ENCODE measurements around the gene PPIF. TPM values are rescaled to one million over a fixed set of nuclear protein-coding genes. Genes with fewer than 3 reads are reported as not detected.

The PPIF gene
- 181 TPM for total RNA-seq
- long read RNA-seq, transcript PPIF-201 (6 exons, 2,190 nt) = major isoform, 424 of 501 reads
- long read RNA-seq, transcript PPIF-202 (6 exons, 821 nt) = minor isoform, 18 of 501 reads
- long read RNA-seq, partial matches to known transcripts = 21 of 501 reads
- long read RNA-seq, other reads (novel, unspliced or antisense) = 38 of 501 reads

GRCh38 chr10:79347226-79347893, at the start of gene PPIF:
Gene PPIF (plus strand): TSS chr10:79347469. CDS start chr10:79347549, 80 bp downstream.
- DNase-seq (ENCODE audit: low spot score) = peak; percentile 99

- no peak for DNase-seq (ENCODE audit: low spot score)
These were observed 48.6 kb upstream of the PPIF start for GRCh38 chr10:79298403-79299244.

GRCh38 chr10:79299397-79300241, 47.6 kb upstream of the PPIF start:
- no peak for DNase-seq (ENCODE audit: low spot score)

GRCh38 chr10:79300711-79301110, 46.6 kb upstream of the PPIF start:
- no peak for DNase-seq (ENCODE audit: low spot score)

- DNase-seq (ENCODE audit: low spot score) = no peak
These were observed 45.3 kb upstream of the PPIF start for GRCh38 chr10:79301754-79302530.

- no peak for DNase-seq (ENCODE audit: low spot score)
These were observed 43.4 kb upstream of the PPIF start for GRCh38 chr10:79303631-79304478.

GRCh38 chr10:79304479-79305087, 42.7 kb upstream of the PPIF start:
- DNase-seq (ENCODE audit: low spot score) = no peak

DNA sequence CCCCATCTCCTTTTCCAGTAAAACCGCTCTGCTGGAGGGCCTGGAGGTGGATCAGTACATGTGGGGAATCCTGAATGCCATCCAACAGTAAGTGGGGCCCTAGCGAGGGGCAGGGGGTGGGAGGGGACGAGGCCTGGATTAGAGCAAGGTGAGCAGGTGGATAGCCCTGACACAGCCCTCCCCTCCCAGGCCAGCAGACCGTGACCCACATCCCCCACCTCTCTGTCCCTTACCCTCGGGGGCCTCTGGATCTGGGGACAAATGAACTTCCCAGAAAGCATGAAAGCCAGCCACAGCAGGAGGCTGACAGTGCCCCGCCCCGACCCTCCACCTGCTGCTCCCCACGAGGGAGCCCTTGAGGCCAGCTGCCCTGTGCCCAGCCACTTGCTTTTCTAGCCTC, 41.8 kb upstream of the PPIF start:
- no peak for DNase-seq (ENCODE audit: low spot score)

DNA sequence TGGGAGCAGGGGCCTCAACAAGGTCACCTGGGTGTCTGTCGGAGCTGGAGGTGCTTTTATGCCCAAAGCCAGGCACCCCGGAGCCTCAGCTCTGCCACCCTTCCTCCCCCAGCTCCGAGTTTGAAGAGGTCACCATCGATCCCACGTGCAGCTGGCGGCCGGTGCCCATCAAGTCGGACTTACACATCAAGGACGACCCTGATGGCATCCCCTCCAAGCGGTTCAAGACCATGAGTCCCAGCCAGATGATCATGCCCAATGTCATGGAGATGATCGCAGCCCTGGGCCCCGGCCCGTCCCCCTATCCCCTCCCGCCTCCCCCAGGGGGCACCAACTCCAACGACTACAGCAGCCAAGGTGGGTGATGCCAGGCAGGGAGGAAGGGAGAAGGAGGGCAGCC, 41.3 kb upstream of the PPIF start:
- no peak for DNase-seq (ENCODE audit: low spot score)

DNA sequence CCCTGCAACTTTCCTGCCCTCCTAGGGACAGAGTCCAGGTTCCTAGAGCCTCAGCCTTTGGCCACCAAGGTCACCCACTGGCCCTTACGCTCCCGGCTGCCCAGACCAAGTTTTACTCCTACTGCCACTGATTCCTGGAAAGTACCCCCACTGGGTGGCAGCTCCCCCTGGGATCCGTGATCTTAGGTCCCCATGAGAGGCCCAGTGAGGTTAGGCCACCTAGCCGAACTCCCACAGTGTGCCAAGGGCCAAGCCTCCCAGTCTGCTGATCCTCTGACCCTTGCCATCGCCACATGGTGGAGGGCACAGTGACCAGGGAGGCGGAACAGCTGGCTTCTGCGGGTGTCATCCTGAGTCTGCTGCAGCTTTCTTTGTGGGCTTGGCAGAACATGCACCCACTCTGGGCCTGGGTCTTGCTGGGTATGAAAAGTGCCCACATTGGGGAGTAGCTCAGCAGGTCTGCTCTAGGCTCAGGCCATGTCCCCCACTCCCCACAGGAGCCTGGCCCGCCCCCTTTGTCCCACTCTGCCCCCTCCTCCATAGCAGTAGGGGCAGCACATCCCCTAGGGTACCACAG, 40.5 kb upstream of the PPIF start:
- no peak for DNase-seq (ENCODE audit: low spot score)

DNA sequence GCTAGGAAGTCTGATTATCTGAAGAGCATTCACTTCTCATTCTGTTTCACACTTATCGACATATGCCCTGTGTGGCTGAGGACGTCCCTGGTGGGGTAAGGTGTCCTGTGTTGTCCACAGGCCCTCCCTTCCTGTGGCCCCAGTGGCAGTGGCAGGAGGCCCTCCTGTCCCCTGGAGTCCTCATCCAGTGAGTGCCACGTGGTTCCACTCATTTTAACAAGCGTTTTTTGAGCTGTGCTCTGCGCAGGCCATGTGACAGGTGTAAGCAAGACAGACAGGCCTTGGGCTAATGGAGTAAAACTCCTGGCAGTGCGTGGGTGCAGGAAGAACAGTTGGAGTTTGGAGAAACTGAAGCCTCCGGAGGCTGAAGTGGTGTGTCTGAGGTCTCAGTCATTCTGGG, 39.3 kb upstream of the PPIF start:
- DNase-seq (ENCODE audit: low spot score) = no peak

DNA sequence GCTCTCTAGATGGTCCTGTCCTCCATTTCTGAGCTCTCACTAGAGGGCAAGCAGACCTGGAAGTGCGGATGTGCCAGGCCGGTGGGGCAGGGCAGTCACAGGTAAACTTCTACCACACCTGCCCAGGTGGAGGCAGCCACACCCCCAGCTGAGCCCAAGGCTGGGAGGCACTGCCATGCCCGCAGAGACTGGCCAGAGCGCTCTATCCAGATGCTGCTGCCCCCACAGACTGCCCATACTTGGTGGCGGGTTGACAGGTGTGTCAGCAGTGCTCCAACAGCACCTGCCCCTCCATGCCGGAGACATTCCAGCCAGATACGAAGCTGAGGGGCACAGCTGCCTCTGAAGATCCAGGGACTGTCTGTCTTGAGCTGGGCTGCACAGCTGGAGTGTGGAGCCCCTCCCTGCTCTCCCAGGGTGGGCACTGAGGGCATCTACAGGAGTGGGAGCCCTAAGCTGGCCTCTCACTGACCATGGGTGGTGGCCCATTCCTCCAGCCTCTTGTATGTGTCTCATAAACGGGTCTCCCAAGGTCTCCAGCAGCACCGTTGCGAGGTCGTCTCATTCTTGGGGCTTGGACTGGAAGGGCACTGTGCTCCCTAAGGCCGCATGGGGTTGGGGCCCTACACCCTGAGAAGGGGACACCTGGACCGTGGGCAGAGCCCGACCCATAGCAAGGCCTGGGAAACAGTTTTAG, 38.2 kb upstream of the PPIF start:
- no peak for DNase-seq (ENCODE audit: low spot score)

GRCh38 chr10:79310200-79310865, 36.9 kb upstream of the PPIF start:
- no peak for DNase-seq (ENCODE audit: low spot score)

- DNase-seq (ENCODE audit: low spot score) = no peak
These were observed 36.2 kb upstream of the PPIF start for GRCh38 chr10:79310911-79311573.

GRCh38 chr10:79311581-79312407, 35.5 kb upstream of the PPIF start:
- DNase-seq (ENCODE audit: low spot score) = no peak

DNA sequence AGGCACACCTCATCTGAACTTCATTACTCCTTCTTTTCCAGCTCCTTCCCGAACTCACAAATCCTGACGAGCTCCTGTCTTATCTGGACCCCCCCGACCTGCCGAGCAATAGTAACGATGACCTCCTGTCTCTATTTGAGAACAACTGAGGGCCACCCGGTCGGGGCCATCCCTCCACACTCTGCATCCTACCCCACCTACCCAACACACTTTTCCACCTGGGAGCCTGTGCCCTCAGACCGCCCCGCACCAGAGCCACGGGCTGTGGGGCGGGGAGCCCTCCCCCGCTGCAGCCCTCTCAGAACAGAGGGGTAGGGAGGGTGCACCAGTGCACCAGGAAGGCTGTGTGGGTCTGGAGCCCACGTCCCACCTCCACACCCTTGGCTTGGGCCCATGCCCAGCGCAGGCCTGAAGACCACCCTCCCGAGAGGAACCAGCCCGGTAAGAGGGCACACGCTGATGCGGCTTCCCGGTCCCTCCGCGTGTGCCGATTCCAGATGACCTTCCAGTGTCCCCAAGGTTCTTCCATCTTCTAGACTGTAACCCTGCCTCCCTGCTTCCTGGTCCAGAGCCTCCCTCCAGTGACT, 34.6 kb upstream of the PPIF start:
- DNase-seq (ENCODE audit: low spot score) = no peak

Data from mesenteric fat pad (tissue), 1 donor.